Suprapubic skin (tissue), 3 donors: Measurements from ENCODE around the gene ANKRD11.

Experiments used
- CTCF ChIP-seq, 2 donors: fragments of 200-600 bp in 1 of 2; fragments of 450-650 bp in 1 of 2; sonication (generic) in 1 of 2; IDR thresholded peaks; one replicate each; pipeline ENCODE4 v1.5.1; 2016 to 2019; ENCODE audit warnings: antibody characterized with exemption in 2 of 2, mild to moderate bottlenecking in 1 of 2, moderate library complexity in 1 of 2
- EP300 ChIP-seq: sonication (generic); formaldehyde crosslinking; IDR thresholded peaks from one replicate; pipeline ENCODE4 v1.6.1; 2017; ENCODE audit warnings: antibody characterized with exemption
- POLR2A ChIP-seq, 2 donors: fragments of 450-650 bp; IDR thresholded peaks; one replicate each; pipeline ENCODE4 v1.6.1; 2017; ENCODE audit warnings: antibody characterized with exemption in 2 of 2, mild to moderate bottlenecking in 2 of 2, moderate library complexity in 2 of 2

DNA sequence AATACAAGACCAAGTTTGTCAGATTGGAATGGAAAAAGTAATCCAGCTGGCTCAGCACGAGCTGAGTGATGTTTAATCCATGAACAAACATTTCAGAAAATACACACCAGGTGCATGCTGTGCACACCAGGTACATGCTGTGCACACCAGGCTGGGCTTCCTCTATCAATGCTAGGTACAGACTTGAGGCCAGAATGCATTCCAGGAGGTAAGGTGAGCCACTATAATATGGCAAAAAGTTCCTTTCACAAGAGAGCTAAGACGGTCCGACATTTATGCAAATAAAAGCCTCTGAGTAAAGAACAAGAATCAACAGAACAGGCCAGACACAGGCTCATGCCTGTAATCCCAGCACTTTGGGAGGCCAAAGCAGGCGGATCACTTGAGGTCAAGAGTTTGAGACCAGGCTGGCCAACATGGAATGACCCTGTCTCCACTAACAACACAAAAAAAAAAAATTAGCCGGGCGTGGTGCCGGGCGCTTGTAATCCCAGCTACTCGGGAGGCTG is 144.7 kb downstream of the ANKRD11 start:
- TF ChIP-seq POLR2A (IDR thresholded peaks at IDR 0.05) (no peak), CTCF (IDR thresholded peaks at IDR 0.05) (no peak), EP300 (no peak)
